ENCODE data around the gene GPT2.

Gene GPT2

GRCh38 chr16:46889942-46890300 is 5.8 kb downstream of the GPT2 start:
- H3K4me3 ChIP-seq (ENCODE audit: low read depth, low read length), result no peak overlapping the region
- TF ChIP-seq CTCF (IDR thresholded peaks at IDR 0.05; ENCODE audit: low read depth, low read length, missing control alignments), result no peak
- DNase-seq (ENCODE audit: low read depth), result no peak
- in situ Hi-C loops (cut with HindIII; ENCODE audit: low sequenced_read_pairs), result no loop called here

GRCh38 chr16:46891910-46892309 is 7.7 kb downstream of the GPT2 start:
- no peak for TF ChIP-seq CTCF (IDR thresholded peaks at IDR 0.05; ENCODE audit: low read depth, low read length, missing control alignments)
- DNase-seq (ENCODE audit: low read depth), result no peak
- in situ Hi-C loops (cut with HindIII; ENCODE audit: low sequenced_read_pairs), result no loop called here
- no peak overlapping the region for H3K4me3 ChIP-seq (ENCODE audit: low read depth, low read length)

GRCh38 chr16:46894036-46894672 is 10.0 kb downstream of the GPT2 start:
- DNase-seq (ENCODE audit: low read depth), result peak; percentile 12
- in situ Hi-C loops (cut with HindIII; ENCODE audit: low sequenced_read_pairs), result no loop called here
- no peak for TF ChIP-seq CTCF (IDR thresholded peaks at IDR 0.05; ENCODE audit: low read depth, low read length, missing control alignments)
- H3K4me3 ChIP-seq (ENCODE audit: low read depth, low read length), result no peak overlapping the region

- in situ Hi-C loops (cut with HindIII; ENCODE audit: low sequenced_read_pairs), result no loop called here
- TF ChIP-seq CTCF (IDR thresholded peaks at IDR 0.05; ENCODE audit: low read depth, low read length, missing control alignments), result no peak
- no peak overlapping the region for H3K4me3 ChIP-seq (ENCODE audit: low read depth, low read length)
- no peak for DNase-seq (ENCODE audit: low read depth)
Observed at GRCh38 chr16:46895399-46896313, 11.5 kb downstream of the GPT2 start.

- DNase-seq (ENCODE audit: low read depth), result no peak
- no peak overlapping the region for H3K4me3 ChIP-seq (ENCODE audit: low read depth, low read length)
- TF ChIP-seq CTCF (IDR thresholded peaks at IDR 0.05; ENCODE audit: low read depth, low read length, missing control alignments), result no peak
- in situ Hi-C loops (cut with HindIII; ENCODE audit: low sequenced_read_pairs), result no loop called here
Observed at GRCh38 chr16:46896314-46896968, 12.3 kb downstream of the GPT2 start.

GRCh38 chr16:46897471-46897870 is 13.3 kb downstream of the GPT2 start:
- in situ Hi-C loops (cut with HindIII; ENCODE audit: low sequenced_read_pairs), result no loop called here

More at GRCh38 chr16:46897471-46897870, 13.3 kb downstream of the GPT2 start:
- no peak for DNase-seq (ENCODE audit: low read depth)
- no peak overlapping the region for H3K4me3 ChIP-seq (ENCODE audit: low read depth, low read length)
- TF ChIP-seq CTCF (IDR thresholded peaks at IDR 0.05; ENCODE audit: low read depth, low read length, missing control alignments), result no peak

Data from astrocyte of the cerebellum (primary cell).